Pancreas (tissue), 10 donors: ENCODE data around the gene TMEM114. TPM values are rescaled to one million over a fixed set of nuclear protein-coding genes. Genes with fewer than 3 reads are reported as not detected.

Experiments
- ATAC-seq, 4 donors: fragments of 200-7000 bp; cut with Tn5 transposase; one replicate each; pipeline versions ENCODE4 v1.8.0 to v1.9.1; 2020; ENCODE audit warnings: mild to moderate bottlenecking in 4 of 4, moderate library complexity in 4 of 4
- DNase-seq, 6 donors: peaks; one replicate each; pipeline ENCODE4 v3.0.0-alpha.2; 2020
- FAIRE-seq: peaks from 2 replicates; lab custom pipeline; 2012; peaks lifted over from hg19 to GRCh38; lab: Jason Lieb, UNC
- H3K27ac ChIP-seq, 4 donors: fragments of 200-600 bp; sonication (generic); 1 replicate in 3 of 4; 2 replicates in 1 of 4; pipeline versions ENCODE4 v1.5.0 to v1.8.0; 2020
- H3K27me3 ChIP-seq, 4 donors: fragments of 200-600 bp; one replicate each; pipeline ENCODE4 v1.8.0; 2021
- H3K36me3 ChIP-seq, 3 donors: fragments of 200-600 bp; sonication (generic) in 1 of 3; one replicate each; pipeline versions ENCODE4 v1.5.0 to v1.8.0; 2020 to 2021
- H3K4me1 ChIP-seq, 3 donors: fragments of 200-600 bp; one replicate each; pipeline ENCODE4 v1.8.0; 2021
- H3K4me3 ChIP-seq, 4 donors: fragments of 200-600 bp; sonication (generic) in 2 of 4; one replicate each; pipeline versions ENCODE4 v1.5.0 to v1.8.0; 2020 to 2021
- H3K9me3 ChIP-seq, 4 donors: fragments of 200-600 bp; one replicate each; pipeline ENCODE4 v1.8.0; 2021
- whole genome bisulfite sequencing, 2 donors: extraction: QIAGEN DNeasy Blood & Tissue Kit; methylation state at CpG; one replicate each; pipeline ENCODE4 v1.1.7; 2013; 5-methylcytosine and 5-hydroxymethylcytosine counted together
- intact Hi-C, 3 donors: fragments of 100-400 bp; cut with DNase I; formaldehyde crosslinking; loops; one replicate each; pipeline versions ENCODE4 v1.11.1 to v1.14.2; 2022
- polyA plus RNA-seq, 2 donors: library from polyadenylated mRNA; stranded (reverse); fragments of 200-250 nt; gene quantifications; one replicate each; pipeline ENCODE4 v1.2.3, GENCODE V29; 2013
- total RNA-seq, 6 donors: library from RNA; stranded (reverse); fragmentation: NEBNext Ultra II Directional in 4 of 6; extraction: Animal tissue kit (Norgen Biotek cat#: 25700) in 4 of 6; gene quantifications; one replicate each; pipeline versions ENCODE4 v1.2.1 to v1.2.4, GENCODE V29; 2021 to 2023
- TF ChIP-seq, protein P1 (sequence below), 4 donors: fragments of 200-600 bp; sonication (generic) in 3 of 4; IDR thresholded peaks; one replicate each; pipeline versions ENCODE4 v1.5.0 to v1.8.0; 2021; ENCODE audit warnings: antibody characterized with exemption in 4 of 4
- donor health status: healthy with polysubstance abuse.
- donor health status: DM: no; HTN: no; CAD: no; lungs with moderate emphysema.
- donor health status: DM: no; HTN: no; CAD: no.
- donor health status: control.
- donor health status: control.
- donor health status: Bipolar disorder and iron deficiency.
- donor health status: DM: yes; HTN: yes; CAD: no.
- donor health status: DM: no; HTN: no; CAD: no.
- donor health status: DM: no; HTN: no; CAD: no.
- donor health status: DM: yes; HTN: yes; CAD: no.

TMEM114 gene
- total and polyA plus RNA-seq, 8 donors: not detected

DNA sequence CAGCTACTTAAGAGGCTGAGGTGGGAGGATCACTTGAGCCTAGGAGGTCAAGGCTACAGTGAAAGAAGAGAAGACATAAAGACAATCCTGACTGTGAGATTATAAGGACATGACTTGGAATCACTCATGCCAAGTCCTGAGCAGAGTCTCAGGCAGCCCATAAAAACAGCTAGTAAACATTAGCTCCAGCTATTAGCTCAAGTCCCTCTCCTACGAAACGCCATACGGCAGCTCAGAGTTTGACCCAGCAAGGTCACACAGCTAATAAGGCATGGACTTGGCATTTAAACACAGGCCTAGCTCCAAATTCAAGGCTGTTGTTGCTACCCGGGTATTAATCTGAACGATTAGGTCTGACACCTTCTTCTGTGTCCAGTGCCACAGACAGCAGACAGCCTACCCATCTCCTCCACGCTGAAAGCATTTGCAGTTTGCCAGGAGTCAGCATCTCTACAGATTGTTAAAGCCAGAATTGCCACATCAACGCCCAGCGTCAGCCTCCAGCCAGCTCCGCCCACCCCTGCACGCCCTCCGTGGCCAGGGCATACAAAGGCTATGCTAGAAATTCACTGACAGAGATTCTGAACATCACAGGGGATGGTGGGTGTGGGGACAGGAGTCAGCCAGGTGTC is 9.9 kb upstream of the TMEM114 start:
- Histone ChIP-seq H3K4me3 (no peak overlapping the region), H3K4me1 (no peaks in the 10 kb centered on the region), H3K27me3 (no peaks in the 10 kb centered on the region), H3K27ac (no peak overlapping the region), H3K9me3 (no peaks in the 10 kb centered on the region), H3K36me3 (no peaks in the 10 kb centered on the region)
- no peak for ATAC-seq
- TF ChIP-seq, protein P1, sequence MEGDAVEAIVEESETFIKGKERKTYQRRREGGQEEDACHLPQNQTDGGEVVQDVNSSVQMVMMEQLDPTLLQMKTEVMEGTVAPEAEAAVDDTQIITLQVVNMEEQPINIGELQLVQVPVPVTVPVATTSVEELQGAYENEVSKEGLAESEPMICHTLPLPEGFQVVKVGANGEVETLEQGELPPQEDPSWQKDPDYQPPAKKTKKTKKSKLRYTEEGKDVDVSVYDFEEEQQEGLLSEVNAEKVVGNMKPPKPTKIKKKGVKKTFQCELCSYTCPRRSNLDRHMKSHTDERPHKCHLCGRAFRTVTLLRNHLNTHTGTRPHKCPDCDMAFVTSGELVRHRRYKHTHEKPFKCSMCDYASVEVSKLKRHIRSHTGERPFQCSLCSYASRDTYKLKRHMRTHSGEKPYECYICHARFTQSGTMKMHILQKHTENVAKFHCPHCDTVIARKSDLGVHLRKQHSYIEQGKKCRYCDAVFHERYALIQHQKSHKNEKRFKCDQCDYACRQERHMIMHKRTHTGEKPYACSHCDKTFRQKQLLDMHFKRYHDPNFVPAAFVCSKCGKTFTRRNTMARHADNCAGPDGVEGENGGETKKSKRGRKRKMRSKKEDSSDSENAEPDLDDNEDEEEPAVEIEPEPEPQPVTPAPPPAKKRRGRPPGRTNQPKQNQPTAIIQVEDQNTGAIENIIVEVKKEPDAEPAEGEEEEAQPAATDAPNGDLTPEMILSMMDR (IDR thresholded peaks at IDR 0.05): no peak
- DNase-seq: no peak
- intact Hi-C loops: no loop called here
- FAIRE-seq: no peak
- WGBS, 2 donors: 63% methylated on average over 11 of the region's 11 CpGs

DNA sequence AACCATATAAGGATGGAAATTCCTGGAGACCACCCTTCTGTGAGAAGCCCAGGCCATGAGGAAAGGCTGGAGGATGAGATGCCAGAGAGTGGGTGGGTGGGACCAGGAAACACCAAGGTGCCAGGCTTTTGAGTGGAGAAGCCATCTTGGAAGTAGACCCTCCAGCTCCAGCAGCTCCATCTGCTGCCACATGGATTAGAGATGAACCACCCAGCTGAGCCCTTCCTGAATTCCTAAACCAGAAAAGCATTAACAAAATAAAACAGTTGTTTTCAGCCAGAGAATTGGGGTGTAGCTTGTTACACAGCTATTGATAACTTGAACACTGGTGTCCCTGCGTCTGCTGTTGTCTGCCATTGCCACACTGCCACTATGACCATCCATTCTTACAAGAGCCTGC is 6.3 kb upstream of the TMEM114 start:
- Histone ChIP-seq H3K27me3 (no peaks in the 10 kb centered on the region), H3K27ac (no peak overlapping the region), H3K36me3 (no peaks in the 10 kb centered on the region), H3K4me1 (no peaks in the 10 kb centered on the region), H3K4me3 (no peak overlapping the region), H3K9me3 (no peaks in the 10 kb centered on the region)
- TF ChIP-seq, protein P1 (IDR thresholded peaks at IDR 0.05): no peak
- ATAC-seq (no peak), FAIRE-seq (no peak), DNase-seq (no peak)
- WGBS, 2 donors: 86 to 100% methylated on average over 1 of the region's 1 CpG
- intact Hi-C loops: no loop called here

DNA sequence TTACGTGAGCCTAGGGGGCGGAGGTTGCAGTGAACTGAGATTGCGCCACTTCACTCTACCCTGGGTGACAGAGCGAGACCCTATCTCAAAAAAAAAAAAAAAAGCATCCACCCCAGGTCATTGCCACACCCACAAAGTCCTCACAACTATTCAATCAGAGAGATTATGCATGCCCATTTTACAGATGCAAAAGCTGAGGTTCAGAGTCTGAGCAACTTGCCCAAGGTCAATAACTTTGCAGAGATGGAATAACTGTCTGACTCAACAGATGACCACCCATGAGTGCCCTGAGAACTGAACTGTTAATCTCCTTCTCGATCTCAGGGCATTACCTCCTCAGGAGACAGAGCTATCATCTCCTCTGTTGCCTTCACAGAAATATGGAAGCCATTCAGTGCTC is 5.5 kb upstream of the TMEM114 start:
- Histone ChIP-seq H3K27me3 (no peaks in the 10 kb centered on the region), H3K9me3 (no peaks in the 10 kb centered on the region), H3K4me3 (no peak overlapping the region), H3K4me1 (no peaks in the 10 kb centered on the region), H3K36me3 (no peaks in the 10 kb centered on the region), H3K27ac (no peak overlapping the region)
- WGBS, 2 donors: 77 to 97% methylated on average over 5 of the region's 5 CpGs
- intact Hi-C loops: no loop called here
- ATAC-seq (no peak), DNase-seq (no peak), FAIRE-seq (no peak)
- TF ChIP-seq, protein P1 (IDR thresholded peaks at IDR 0.05): no peak

DNA sequence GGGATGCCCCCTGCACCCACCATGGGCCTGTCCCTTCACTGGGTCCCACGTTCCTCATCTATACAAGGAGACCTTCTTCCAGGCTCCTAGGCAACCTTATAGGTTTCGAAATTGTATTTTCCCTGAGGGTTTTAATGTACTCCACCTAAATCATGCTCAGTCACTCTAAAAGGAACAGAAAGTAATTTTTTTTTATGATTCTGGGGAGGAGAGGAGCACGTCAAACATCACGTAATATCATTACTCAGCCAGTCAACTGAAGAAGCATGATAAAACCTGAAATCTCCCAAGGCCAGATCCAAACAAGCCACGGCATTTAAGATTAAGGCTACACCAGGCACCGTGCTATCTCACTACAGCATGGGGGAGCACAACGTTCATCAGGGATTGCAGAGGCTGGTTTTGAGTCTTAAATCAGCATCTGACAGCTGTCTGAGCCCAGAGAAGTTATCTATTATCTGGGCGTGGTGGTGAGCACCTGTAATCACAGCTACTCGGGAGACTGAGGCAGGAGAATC is 3.9 kb upstream of the TMEM114 start:
- FAIRE-seq (no peak), DNase-seq (no peak), ATAC-seq (no peak)
- H3K9me3 ChIP-seq: no peaks in the 10 kb centered on the region
- H3K4me1 ChIP-seq: peaks cover 0 to 5% (median 0%) of the 10 kb centered on the region in 3 donors
- no peak overlapping the region for H3K27ac ChIP-seq
- TF ChIP-seq, protein P1 (IDR thresholded peaks at IDR 0.05): no peak
- H3K4me3 ChIP-seq: no peak overlapping the region
- H3K27me3 ChIP-seq: peaks cover 0 to 7% (median 2%) of the 10 kb centered on the region in 4 donors
- intact Hi-C loops: no loop called here
- H3K36me3 ChIP-seq: no peaks in the 10 kb centered on the region
- WGBS, 2 donors: 53 to 59% methylated on average over 9 of the region's 9 CpGs

DNA sequence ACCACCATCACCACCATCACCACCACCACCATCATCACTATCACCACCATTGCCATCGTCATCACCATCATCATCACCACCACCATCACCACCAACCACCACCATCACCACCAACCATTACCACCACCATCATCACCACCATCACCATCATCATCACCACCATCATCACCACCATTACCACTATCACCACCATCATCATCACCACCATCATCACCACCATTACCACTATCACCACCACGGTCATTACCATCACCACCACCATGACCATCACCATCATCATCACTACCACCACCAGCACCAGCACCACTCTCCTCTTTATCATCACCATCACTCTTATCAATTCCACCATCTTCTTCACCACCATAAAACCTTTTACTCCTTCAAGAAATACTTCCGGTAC is 1.1 kb upstream of the TMEM114 start:
- Histone ChIP-seq H3K27ac (no peak overlapping the region), H3K4me3 (no peak overlapping the region), H3K9me3 (no peaks in the 10 kb centered on the region), H3K4me1 (peaks cover 0 to 6% (median 0%) of the 10 kb centered on the region in 3 donors), H3K36me3 (no peaks in the 10 kb centered on the region), H3K27me3 (peaks cover 0 to 9% (median 5%) of the 10 kb centered on the region in 4 donors)
- ATAC-seq (no peak), FAIRE-seq (no peak), DNase-seq (no peak)
- intact Hi-C loops: no loop called here
- WGBS, 2 donors: 94 to 96% methylated on average over 3 of the region's 3 CpGs
- TF ChIP-seq, protein P1 (IDR thresholded peaks at IDR 0.05): no peak
